GM12872 (cell line): ENCODE results near the gene SLC38A9.

Source experiments
- TF ChIP-seq, protein P1 (sequence below): IDR thresholded peaks from 3 replicates; pipeline ENCODE4 v1.5.1; 2011; ENCODE audit warnings: low read depth, mild to moderate bottlenecking, low read length, moderate library complexity; ENCODE audit not compliant: insufficient read depth

The SLC38A9 gene

DNA sequence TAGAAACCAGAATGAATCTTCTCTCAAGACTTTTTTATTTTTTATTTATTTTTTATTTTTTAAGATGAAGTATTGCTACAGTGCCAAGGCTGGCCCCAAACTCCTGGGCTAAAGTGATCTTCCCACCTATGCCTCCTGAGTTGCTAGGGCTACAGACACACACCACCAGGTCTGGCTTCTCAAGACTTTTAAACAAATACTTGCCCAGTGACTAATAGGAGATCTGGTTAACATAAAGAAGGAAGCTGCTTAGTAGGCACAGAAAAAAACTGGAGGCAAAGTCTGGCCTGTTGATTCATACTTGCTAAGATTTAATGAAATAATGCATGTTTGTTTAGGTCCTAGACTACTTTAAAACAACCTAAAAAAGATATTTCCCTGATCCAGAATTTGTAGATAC is 43.8 kb downstream of the SLC38A9 start:
- TF ChIP-seq, protein P1, sequence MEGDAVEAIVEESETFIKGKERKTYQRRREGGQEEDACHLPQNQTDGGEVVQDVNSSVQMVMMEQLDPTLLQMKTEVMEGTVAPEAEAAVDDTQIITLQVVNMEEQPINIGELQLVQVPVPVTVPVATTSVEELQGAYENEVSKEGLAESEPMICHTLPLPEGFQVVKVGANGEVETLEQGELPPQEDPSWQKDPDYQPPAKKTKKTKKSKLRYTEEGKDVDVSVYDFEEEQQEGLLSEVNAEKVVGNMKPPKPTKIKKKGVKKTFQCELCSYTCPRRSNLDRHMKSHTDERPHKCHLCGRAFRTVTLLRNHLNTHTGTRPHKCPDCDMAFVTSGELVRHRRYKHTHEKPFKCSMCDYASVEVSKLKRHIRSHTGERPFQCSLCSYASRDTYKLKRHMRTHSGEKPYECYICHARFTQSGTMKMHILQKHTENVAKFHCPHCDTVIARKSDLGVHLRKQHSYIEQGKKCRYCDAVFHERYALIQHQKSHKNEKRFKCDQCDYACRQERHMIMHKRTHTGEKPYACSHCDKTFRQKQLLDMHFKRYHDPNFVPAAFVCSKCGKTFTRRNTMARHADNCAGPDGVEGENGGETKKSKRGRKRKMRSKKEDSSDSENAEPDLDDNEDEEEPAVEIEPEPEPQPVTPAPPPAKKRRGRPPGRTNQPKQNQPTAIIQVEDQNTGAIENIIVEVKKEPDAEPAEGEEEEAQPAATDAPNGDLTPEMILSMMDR, result no peak

DNA sequence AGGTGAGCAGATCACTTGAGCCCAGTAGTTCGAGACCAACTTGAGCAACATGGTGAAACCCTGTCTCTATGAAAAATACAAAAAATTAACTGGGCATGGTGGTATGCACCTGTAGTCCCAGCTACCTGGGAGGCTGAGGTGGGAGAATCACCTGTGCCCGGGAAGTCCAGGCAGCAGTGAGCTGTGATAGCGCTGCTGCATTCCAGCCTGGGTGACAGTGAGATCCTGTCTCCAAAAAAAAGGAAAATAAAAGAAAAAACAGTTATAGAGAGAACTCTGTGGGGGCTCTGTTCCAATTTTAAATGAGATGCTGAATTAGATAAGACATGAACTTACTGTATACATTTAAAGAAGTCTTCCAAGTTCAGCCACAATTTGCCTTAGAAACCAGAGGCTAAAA is 44.2 kb downstream of the SLC38A9 start:
- TF ChIP-seq, protein P1, result no peak

DNA sequence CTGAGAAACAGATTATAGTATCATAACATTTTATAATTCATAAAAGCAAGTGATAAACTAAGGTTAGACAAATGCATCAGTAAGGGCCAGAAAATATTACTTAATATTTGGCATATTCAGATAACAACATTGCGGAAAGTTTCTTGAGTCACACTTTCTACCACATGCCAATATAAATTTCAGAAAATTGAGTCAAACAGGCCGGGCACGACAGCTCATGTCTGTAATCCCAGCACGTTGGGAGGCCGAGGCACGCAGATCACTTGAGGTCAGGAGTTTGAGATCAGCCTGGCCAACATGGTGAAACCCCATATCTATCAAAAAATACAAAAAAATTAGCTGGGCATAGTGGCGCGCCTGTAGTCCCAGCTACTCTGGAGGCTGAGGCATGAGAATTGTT is 47.1 kb downstream of the SLC38A9 start:
- TF ChIP-seq, protein P1, result no peak

DNA sequence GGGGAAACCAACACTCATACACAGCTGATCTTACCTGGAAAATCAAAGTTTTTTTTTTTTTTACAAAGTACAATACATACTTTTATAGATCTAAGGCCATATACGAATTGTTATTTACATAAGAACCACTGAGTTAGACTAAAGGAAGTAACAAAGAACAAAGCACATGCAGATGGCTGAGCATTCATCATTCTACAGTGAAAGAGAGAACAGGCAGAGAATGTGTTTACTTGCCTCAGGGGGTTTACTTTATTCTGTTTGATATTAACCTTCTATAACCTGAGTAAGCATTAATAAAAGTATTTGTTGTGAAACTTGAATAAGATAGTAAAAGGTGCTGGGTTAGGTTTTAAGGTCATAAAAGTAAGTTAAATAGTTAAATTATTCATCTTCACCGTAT is 54.7 kb downstream of the SLC38A9 start:
- TF ChIP-seq, protein P1, result no peak

DNA sequence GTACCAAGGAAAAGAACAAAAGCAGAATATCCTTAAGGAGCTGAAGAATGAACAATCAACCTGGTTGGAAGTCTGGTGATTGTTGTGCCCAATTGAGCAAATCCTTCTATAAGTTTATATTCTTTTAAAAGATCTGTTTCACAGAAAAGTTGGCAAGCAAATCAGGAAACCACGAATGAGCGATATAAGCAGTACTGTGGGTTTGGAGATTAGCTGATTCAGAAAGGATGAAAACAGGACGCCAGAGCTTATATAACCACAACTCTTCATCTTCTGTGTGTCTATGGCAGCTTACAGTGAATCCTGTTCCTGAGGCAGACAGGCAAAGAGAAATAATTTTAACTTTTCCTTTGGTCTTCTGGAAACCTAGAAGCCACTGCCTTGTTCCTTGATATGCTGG is 61.7 kb downstream of the SLC38A9 start:
- TF ChIP-seq, protein P1, result no peak

DNA sequence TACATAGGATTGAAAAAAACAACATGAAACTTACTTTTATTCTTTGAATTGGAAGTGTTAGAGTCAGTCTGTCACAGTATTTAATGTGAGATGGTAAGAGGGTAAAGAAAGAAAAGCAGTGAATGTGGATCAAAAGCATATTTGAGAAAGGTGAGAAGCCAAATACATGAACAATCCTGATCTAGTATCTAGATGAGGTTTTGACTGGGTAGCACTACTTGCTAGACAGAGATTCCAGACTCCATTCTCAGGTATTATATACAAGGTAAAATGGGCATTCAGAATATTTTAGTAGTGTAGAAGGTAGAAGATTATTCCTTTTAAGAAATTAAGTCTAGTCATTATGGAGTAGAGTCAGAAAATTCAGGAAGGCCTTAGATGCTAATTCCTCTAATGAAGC is 62.2 kb downstream of the SLC38A9 start:
- TF ChIP-seq, protein P1, result no peak

DNA sequence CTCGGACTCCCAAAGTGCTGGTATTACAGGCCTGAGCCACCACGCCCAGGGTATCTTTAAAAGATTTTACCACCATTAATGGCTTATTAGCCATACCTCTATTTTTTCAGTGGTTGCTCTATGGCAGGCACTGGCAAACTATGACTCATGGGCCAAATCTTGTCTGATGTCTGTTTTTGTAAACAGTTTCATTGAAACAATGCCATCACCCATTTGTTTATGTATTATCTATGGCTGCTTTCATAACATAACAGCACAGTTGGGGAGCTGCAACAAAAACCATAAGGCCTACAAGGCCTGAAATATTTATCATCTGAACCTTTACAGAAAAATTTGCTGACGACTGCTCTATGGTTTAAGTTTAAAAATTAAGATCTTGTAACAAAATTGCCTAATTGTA is 66.8 kb downstream of the SLC38A9 start:
- TF ChIP-seq, protein P1, result no peak

DNA sequence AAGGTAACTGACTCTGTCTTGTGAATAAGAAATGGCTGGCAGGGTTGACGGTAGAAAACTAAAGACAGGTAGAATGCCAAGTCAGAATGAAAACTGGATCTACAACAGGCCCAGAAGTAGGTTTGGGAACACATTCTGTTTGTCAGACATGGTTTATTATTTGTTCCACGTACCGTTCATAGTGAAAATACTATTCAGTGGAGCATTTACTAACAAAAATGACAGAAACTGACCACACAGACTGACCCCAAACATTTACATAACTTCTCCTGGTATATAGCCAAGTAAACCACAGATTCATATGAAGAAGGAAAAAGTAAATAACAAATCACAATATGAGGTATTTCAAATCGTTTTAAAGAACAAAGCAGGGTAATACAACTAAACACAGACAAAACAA is 73.7 kb downstream of the SLC38A9 start:
- TF ChIP-seq, protein P1, result no peak
